ENCODE data around the gene CACNG3. TPM values are rescaled to one million over a fixed set of nuclear protein-coding genes. Genes with fewer than 3 reads are reported as not detected.

CACNG3 gene
- total RNA-seq, 3 donors from 2014 or later, result not detected

- H3K36me3 ChIP-seq, result no peaks in the 10 kb centered on the region
- intact Hi-C loops (cut with DNase I; ENCODE audit: low total_unique reads), result no loop called here
Measured at GRCh38 chr16:24360936-24361335, 104.8 kb downstream of the CACNG3 start.

GRCh38 chr16:24364596-24364995 is 108.5 kb downstream of the CACNG3 start:
- intact Hi-C loops (cut with DNase I; ENCODE audit: low total_unique reads), result no loop called here
- H3K27me3 ChIP-seq, result peaks cover 0 to 8% of the 10 kb centered on the region in 2 donors
- no peaks in the 10 kb centered on the region for H3K36me3 ChIP-seq
- H3K9me3 ChIP-seq, result no peaks in the 10 kb centered on the region
- DNase-seq (ENCODE audit: low spot score in 2 of 2), result no peak
- H3K4me1 ChIP-seq, result no peaks in the 10 kb centered on the region
- no peak overlapping the region for H3K4me3 ChIP-seq
- no peak for TF ChIP-seq CTCF (IDR thresholded peaks at IDR 0.05)
- no peak overlapping the region for H3K27ac ChIP-seq

More at GRCh38 chr16:24360936-24361335, 104.8 kb downstream of the CACNG3 start:
- no peak overlapping the region for H3K27ac ChIP-seq
- no peaks in the 10 kb centered on the region for H3K4me1 ChIP-seq
- no peak for TF ChIP-seq POLR2AphosphoS5 (IDR thresholded peaks at IDR 0.05)
- no peak for TF ChIP-seq CTCF (IDR thresholded peaks at IDR 0.05)
- TF ChIP-seq POLR2A (IDR thresholded peaks at IDR 0.05), result no peak
- no peaks in the 10 kb centered on the region for H3K9me3 ChIP-seq
- no peak for DNase-seq (ENCODE audit: low spot score in 2 of 2)
- H3K27me3 ChIP-seq, result peaks cover 0 to 8% of the 10 kb centered on the region in 2 donors
- no peak overlapping the region for H3K4me3 ChIP-seq

- no peak for DNase-seq (ENCODE audit: low spot score in 2 of 2)
- TF ChIP-seq POLR2A (IDR thresholded peaks at IDR 0.05) (no peak), CTCF (IDR thresholded peaks at IDR 0.05) (no peak), POLR2AphosphoS5 (IDR thresholded peaks at IDR 0.05) (no peak)
- intact Hi-C loops (cut with DNase I; ENCODE audit: low total_unique reads), result no loop called here
- H3K9me3 ChIP-seq, result peaks cover 0 to 12% of the 10 kb centered on the region in 2 donors
- H3K4me1 ChIP-seq, result no peaks in the 10 kb centered on the region
- H3K4me3 ChIP-seq, result no peak overlapping the region
- no peak overlapping the region for H3K27ac ChIP-seq
- no peaks in the 10 kb centered on the region for H3K36me3 ChIP-seq
- peaks cover 0 to 1% of the 10 kb centered on the region in 2 donors for H3K27me3 ChIP-seq
Measured at GRCh38 chr16:24367186-24367710, 111.1 kb downstream of the CACNG3 start.

GRCh38 chr16:24372824-24373223 is 116.7 kb downstream of the CACNG3 start:
- intact Hi-C loops (cut with DNase I; ENCODE audit: low total_unique reads), result loop anchor here (10.0 kb wide), 1 partner anchor 1062 kb away; no protein-coding TSS in a partner anchor
- no peak for TF ChIP-seq POLR2AphosphoS5 (IDR thresholded peaks at IDR 0.05)
- no peak for TF ChIP-seq CTCF (IDR thresholded peaks at IDR 0.05)
- TF ChIP-seq POLR2A (IDR thresholded peaks at IDR 0.05), result no peak
- DNase-seq (ENCODE audit: low spot score in 2 of 2), result no peak
- Histone ChIP-seq H3K27ac (no peak overlapping the region), H3K4me3 (no peak overlapping the region), H3K36me3 (no peaks in the 10 kb centered on the region), H3K4me1 (no peaks in the 10 kb centered on the region), H3K9me3 (peaks cover 2 to 19% of the 10 kb centered on the region in 2 donors), H3K27me3 (no peaks in the 10 kb centered on the region)

GRCh38 chr16:24378999-24379398 is 122.9 kb downstream of the CACNG3 start:
- intact Hi-C loops (cut with DNase I; ENCODE audit: low total_unique reads), result loop anchor here (10.0 kb wide), 1 partner anchor 1056 kb away; no protein-coding TSS in a partner anchor
- no peaks in the 10 kb centered on the region for H3K36me3 ChIP-seq
- no peak overlapping the region for H3K4me3 ChIP-seq
- DNase-seq (ENCODE audit: low spot score in 2 of 2), result no peak
- H3K27me3 ChIP-seq, result no peaks in the 10 kb centered on the region
- H3K9me3 ChIP-seq, result peaks cover 20 to 60% of the 10 kb centered on the region in 2 donors
- TF ChIP-seq POLR2A (IDR thresholded peaks at IDR 0.05) (no peak), POLR2AphosphoS5 (IDR thresholded peaks at IDR 0.05) (no peak), CTCF (IDR thresholded peaks at IDR 0.05) (no peak)
- no peak overlapping the region for H3K27ac ChIP-seq
- H3K4me1 ChIP-seq, result no peaks in the 10 kb centered on the region
